Measurements from ENCODE around the gene DAZAP1. TPM values are rescaled to one million over a fixed set of nuclear protein-coding genes. Genes with fewer than 3 reads are reported as not detected.

Gene DAZAP1
- total RNA-seq, 5 donors from 2014 or later (not counting 1 experiment from before 2014, with no cell fraction given) = 153 to 170 (median 161) TPM

- ATAC-seq (replicated peaks in 1 of 4) (no peak), DNase-seq (no peak)
- peaks cover 5 to 43% of the 10 kb centered on the region in 2 donors for H3K36me3 ChIP-seq (ENCODE audit: control insufficient read depth in 2 of 2, extremely low read depth in 1 of 2, insufficient read depth in 1 of 2, low read length in 1 of 2)
- ChIA-PET POLR2A (no interaction called here), CTCF (no interaction called here)
- Mint-ChIP-seq H3K4me1 (peaks cover 0 to 9% (median 4%) of the 10 kb centered on the region in 3 donors), H3K27me3 (no peaks in the 10 kb centered on the region), H3K36me3 (peaks cover 26% of the 10 kb centered on the region), H3K4me3 (no peak overlapping the region), H3K27ac (no peak overlapping the region), H3K9me3 (no peaks in the 10 kb centered on the region)
- peaks cover 0 to 14% of the 10 kb centered on the region in 2 experiments for H3K4me1 ChIP-seq (ENCODE audit: control insufficient read depth in 1 of 2, extremely low read depth in 1 of 2, insufficient read depth in 2 of 2, low read length in 2 of 2)
- no peak overlapping the region for H3K27ac ChIP-seq (ENCODE audit: low read length)
- H3K27me3 ChIP-seq (replicated peaks in 1 of 2; ENCODE audit: control insufficient read depth in 2 of 2, extremely low read depth in 1 of 2, insufficient read depth in 2 of 2, low read length in 1 of 2) = no peaks in the 10 kb centered on the region
- H3K9me3 ChIP-seq = no peaks in the 10 kb centered on the region
- no peak overlapping the region for H3K4me3 ChIP-seq (ENCODE audit: control insufficient read depth in 1 of 2, extremely low read depth in 1 of 2, low read length in 1 of 2)
- 96% methylated on average over 22 of the region's 37 CpGs for WGBS (ENCODE audit: insufficient coverage)
These were observed 14.4 kb upstream of the DAZAP1 start for GRCh38 chr19:1392939-1393530.

- ChIA-PET POLR2A (no interaction called here), CTCF (no interaction called here)
- Histone ChIP-seq H3K27me3 (replicated peaks in 1 of 2; ENCODE audit: control insufficient read depth in 2 of 2, extremely low read depth in 1 of 2, insufficient read depth in 2 of 2, low read length in 1 of 2) (no peaks in the 10 kb centered on the region), H3K9me3 (no peaks in the 10 kb centered on the region), H3K4me1 (ENCODE audit: control insufficient read depth in 1 of 2, extremely low read depth in 1 of 2, insufficient read depth in 2 of 2, low read length in 2 of 2) (peaks cover 0 to 14% of the 10 kb centered on the region in 2 experiments), H3K36me3 (ENCODE audit: control insufficient read depth in 2 of 2, extremely low read depth in 1 of 2, insufficient read depth in 1 of 2, low read length in 1 of 2) (peaks cover 10 to 35% of the 10 kb centered on the region in 2 donors), H3K4me3 (ENCODE audit: control insufficient read depth in 1 of 2, extremely low read depth in 1 of 2, low read length in 1 of 2) (no peak overlapping the region), H3K27ac (ENCODE audit: low read length) (no peak overlapping the region)
- Mint-ChIP-seq H3K4me1 (peaks cover 4 to 8% (median 4%) of the 10 kb centered on the region in 3 donors), H3K9me3 (no peaks in the 10 kb centered on the region), H3K27ac (no peak overlapping the region), H3K27me3 (no peaks in the 10 kb centered on the region), H3K36me3 (peaks cover 25% of the 10 kb centered on the region), H3K4me3 (no peak overlapping the region)
- WGBS (ENCODE audit: insufficient coverage) = 95% methylated on average over 17 of the region's 17 CpGs
- DNase-seq (no peak), ATAC-seq (replicated peaks in 1 of 4) (no peak)
These were observed 13.5 kb upstream of the DAZAP1 start for GRCh38 chr19:1393841-1394240.

GRCh38 chr19:1394252-1395193 is 12.9 kb upstream of the DAZAP1 start:
- no peaks in the 10 kb centered on the region for H3K9me3 ChIP-seq
- no peak overlapping the region for H3K27ac ChIP-seq (ENCODE audit: low read length)
- Mint-ChIP-seq H3K9me3 (no peaks in the 10 kb centered on the region), H3K4me3 (no peak overlapping the region), H3K4me1 (peaks cover 4 to 5% (median 4%) of the 10 kb centered on the region in 3 donors), H3K27ac (no peak overlapping the region), H3K36me3 (peaks cover 19% of the 10 kb centered on the region), H3K27me3 (no peaks in the 10 kb centered on the region)
- H3K4me1 ChIP-seq (ENCODE audit: control insufficient read depth in 1 of 2, extremely low read depth in 1 of 2, insufficient read depth in 2 of 2, low read length in 2 of 2) = peaks cover 0 to 14% of the 10 kb centered on the region in 2 experiments
- ChIA-PET CTCF (no interaction called here), POLR2A (no interaction called here)
- no peak for DNase-seq
- no peak overlapping the region for H3K4me3 ChIP-seq (ENCODE audit: control insufficient read depth in 1 of 2, extremely low read depth in 1 of 2, low read length in 1 of 2)
- ATAC-seq (replicated peaks in 1 of 4) = no peak
- WGBS (ENCODE audit: insufficient coverage) = 94% methylated on average over 31 of the region's 43 CpGs
- H3K36me3 ChIP-seq (ENCODE audit: control insufficient read depth in 2 of 2, extremely low read depth in 1 of 2, insufficient read depth in 1 of 2, low read length in 1 of 2) = peaks cover 6 to 28% of the 10 kb centered on the region in 2 donors
- H3K27me3 ChIP-seq (replicated peaks in 1 of 2; ENCODE audit: control insufficient read depth in 2 of 2, extremely low read depth in 1 of 2, insufficient read depth in 2 of 2, low read length in 1 of 2) = no peaks in the 10 kb centered on the region

GRCh38 chr19:1395194-1396018 is 12.0 kb upstream of the DAZAP1 start:
- no peaks in the 10 kb centered on the region for H3K9me3 ChIP-seq
- Mint-ChIP-seq H3K27me3 (no peaks in the 10 kb centered on the region), H3K36me3 (peaks cover 13% of the 10 kb centered on the region), H3K9me3 (no peaks in the 10 kb centered on the region), H3K4me1 (peaks cover 4 to 7% (median 4%) of the 10 kb centered on the region in 3 donors), H3K4me3 (no peak overlapping the region), H3K27ac (no peak overlapping the region)
- no peak overlapping the region for H3K27ac ChIP-seq (ENCODE audit: low read length)
- H3K27me3 ChIP-seq (replicated peaks in 1 of 2; ENCODE audit: control insufficient read depth in 2 of 2, extremely low read depth in 1 of 2, insufficient read depth in 2 of 2, low read length in 1 of 2) = no peaks in the 10 kb centered on the region
- no peak overlapping the region for H3K4me3 ChIP-seq (ENCODE audit: control insufficient read depth in 1 of 2, extremely low read depth in 1 of 2, low read length in 1 of 2)
- no peak for ATAC-seq (replicated peaks in 1 of 4)
- ChIA-PET CTCF (no interaction called here), POLR2A (no interaction called here)
- H3K36me3 ChIP-seq (ENCODE audit: control insufficient read depth in 2 of 2, extremely low read depth in 1 of 2, insufficient read depth in 1 of 2, low read length in 1 of 2) = peaks cover 6 to 21% of the 10 kb centered on the region in 2 donors
- no peak for DNase-seq
- peaks cover 0 to 16% of the 10 kb centered on the region in 2 experiments for H3K4me1 ChIP-seq (ENCODE audit: control insufficient read depth in 1 of 2, extremely low read depth in 1 of 2, insufficient read depth in 2 of 2, low read length in 2 of 2)
- 97% methylated on average over 42 of the region's 52 CpGs for WGBS (ENCODE audit: insufficient coverage)

- Mint-ChIP-seq H3K4me1 (peaks cover 4 to 12% (median 9%) of the 10 kb centered on the region in 3 donors), H3K9me3 (no peaks in the 10 kb centered on the region), H3K4me3 (no peak overlapping the region), H3K36me3 (peaks cover 11% of the 10 kb centered on the region), H3K27me3 (no peaks in the 10 kb centered on the region), H3K27ac (no peak overlapping the region)
- Histone ChIP-seq H3K4me1 (ENCODE audit: control insufficient read depth in 1 of 2, extremely low read depth in 1 of 2, insufficient read depth in 2 of 2, low read length in 2 of 2) (peaks cover 0 to 23% of the 10 kb centered on the region in 2 experiments), H3K27ac (ENCODE audit: low read length) (no peak overlapping the region), H3K36me3 (ENCODE audit: control insufficient read depth in 2 of 2, extremely low read depth in 1 of 2, insufficient read depth in 1 of 2, low read length in 1 of 2) (peaks cover 6 to 13% of the 10 kb centered on the region in 2 donors), H3K4me3 (ENCODE audit: control insufficient read depth in 1 of 2, extremely low read depth in 1 of 2, low read length in 1 of 2) (no peak overlapping the region), H3K27me3 (replicated peaks in 1 of 2; ENCODE audit: control insufficient read depth in 2 of 2, extremely low read depth in 1 of 2, insufficient read depth in 2 of 2, low read length in 1 of 2) (no peaks in the 10 kb centered on the region), H3K9me3 (no peaks in the 10 kb centered on the region)
- peak in 1 of 4 experiments; percentile 7 for ATAC-seq (replicated peaks in 1 of 4)
- ChIA-PET POLR2A (interaction anchor here in 1 of 2 donors (0.6 kb wide), 1 partner anchor 39 kb away, joined by 3 read pairs; no protein-coding TSS in a partner anchor), CTCF (no interaction called here)
- no peak for DNase-seq
- 70% methylated on average over 20 of the region's 25 CpGs for WGBS (ENCODE audit: insufficient coverage)
These were observed 11.2 kb upstream of the DAZAP1 start for GRCh38 chr19:1396019-1396767.

Measured in T-cell (primary cell).